DND-41 (cell line): ENCODE results near the gene ARHGAP8.

ENCODE experiments used
- ATAC-seq: fragments of 200-7000 bp; cut with Tn5 transposase; 3 replicates; pipeline ENCODE4 v1.9.1; 2021; ENCODE audit warnings: low read depth; ENCODE audit not compliant: insufficient read depth
- DNase-seq: peaks from one replicate; pipeline ENCODE4 v3.0.0-alpha.2; 2020
- H2AFZ ChIP-seq: 2 replicates; pipeline ENCODE4 v1.6.0; 2012; ENCODE audit warnings: low read depth, low read length
- H3K27ac ChIP-seq: 2 replicates; pipeline ENCODE4 v1.5.1; 2012; ENCODE audit warnings: low read length, inconsistent platforms
- H3K27me3 ChIP-seq: fragments of 200-600 bp; sonication (generic); 2 replicates; pipeline ENCODE4 v1.6.0; 2012; ENCODE audit warnings: low read length, mild to moderate bottlenecking, inconsistent platforms; ENCODE audit not compliant: insufficient read depth, poor library complexity
- H3K36me3 ChIP-seq: 2 replicates; pipeline ENCODE4 v1.5.1; 2012; ENCODE audit warnings: low read length, inconsistent platforms; ENCODE audit not compliant: insufficient read depth
- H3K4me1 ChIP-seq: 2 replicates; pipeline ENCODE4 v1.5.1; 2012; ENCODE audit warnings: mild to moderate bottlenecking, low read length; ENCODE audit not compliant: insufficient read depth
- H3K4me2 ChIP-seq: 2 replicates; pipeline ENCODE4 v1.6.0; 2012; ENCODE audit warnings: mild to moderate bottlenecking, moderate library complexity, low read length, inconsistent platforms; ENCODE audit not compliant: insufficient read depth
- H3K4me3 ChIP-seq, 2 experiments: fragments of 200-600 bp in 1 of 2; shearing (Covaris generic) in 1 of 2; 2 replicates each; pipeline ENCODE4 v1.5.1; 2012 to 2016; ENCODE audit warnings: inconsistent platforms in 2 of 2, low read length in 2 of 2, mild to moderate bottlenecking in 2 of 2, low read depth in 1 of 2, moderate library complexity in 1 of 2
- H3K79me2 ChIP-seq: 2 replicates; pipeline ENCODE4 v1.6.0; 2012; ENCODE audit warnings: low read length, inconsistent platforms; ENCODE audit not compliant: insufficient read depth
- H3K9ac ChIP-seq: 2 replicates; pipeline ENCODE4 v1.6.0; 2012; ENCODE audit warnings: low read depth, mild to moderate bottlenecking, inconsistent platforms, low read length, moderate library complexity
- H3K9me3 ChIP-seq: 2 replicates; pipeline ENCODE4 v1.5.1; 2012; ENCODE audit warnings: low read length, moderate library complexity, mild to moderate bottlenecking, inconsistent platforms; ENCODE audit not compliant: insufficient read depth, severe bottlenecking
- H4K20me1 ChIP-seq: 2 replicates; pipeline ENCODE4 v1.6.0; 2012; ENCODE audit warnings: low read length; ENCODE audit not compliant: insufficient read depth
- CTCF ChIP-seq: IDR thresholded peaks from 2 replicates; pipeline ENCODE4 v1.5.1; 2012; ENCODE audit warnings: borderline replicate concordance, low read length, moderate library complexity, mild to moderate bottlenecking; ENCODE audit not compliant: poor library complexity, severe bottlenecking; ENCODE audit errors: extremely low read depth
- EZH2 ChIP-seq: IDR thresholded peaks from 3 replicates; pipeline ENCODE4 v1.6.1; 2012; ENCODE audit warnings: borderline replicate concordance, low read depth, mild to moderate bottlenecking, moderate library complexity, low read length, inconsistent platforms; ENCODE audit not compliant: severe bottlenecking

The ARHGAP8 gene

DNA sequence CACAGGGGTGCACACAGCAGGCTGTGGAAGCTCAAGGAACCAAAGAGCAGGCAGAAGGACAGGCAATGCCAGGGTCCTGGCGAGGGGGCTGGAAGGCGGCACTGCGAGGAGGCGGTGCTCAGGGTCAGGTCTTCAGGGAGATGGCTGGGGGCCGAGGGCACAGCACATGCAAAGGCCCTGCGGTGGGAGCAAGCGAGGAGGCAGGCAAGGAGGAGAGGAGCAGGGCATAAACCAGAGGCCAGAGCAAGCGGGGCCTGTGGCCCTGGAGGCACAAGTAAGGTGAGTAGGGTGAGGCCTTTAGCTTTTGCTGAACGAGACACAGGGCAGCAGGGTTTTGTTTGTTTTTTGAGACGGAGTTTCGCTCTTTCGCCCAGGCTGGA lies 126.9 kb downstream of the ARHGAP8 start:
- Histone ChIP-seq H3K36me3 (peaks cover 57% of the 10 kb centered on the region), H4K20me1 (peaks cover 9% of the 10 kb centered on the region), H3K27ac (no peak overlapping the region), H3K9ac (no peak overlapping the region), H3K27me3 (no peaks in the 10 kb centered on the region), H3K79me2 (no peaks in the 10 kb centered on the region), H3K4me1 (no peaks in the 10 kb centered on the region), H3K4me2 (no peak overlapping the region), H3K4me3 (no peak overlapping the region), H2AFZ (no peak overlapping the region), H3K9me3 (no peaks in the 10 kb centered on the region)
- ATAC-seq: no peak
- no peak for TF ChIP-seq CTCF
- no peak for TF ChIP-seq EZH2
- DNase-seq: no peak

GRCh38 chr22:44880610-44881290 lies 128.4 kb downstream of the ARHGAP8 start:
- Histone ChIP-seq H3K4me3 (no peak overlapping the region), H3K27me3 (no peaks in the 10 kb centered on the region), H3K9me3 (no peaks in the 10 kb centered on the region), H3K4me1 (no peaks in the 10 kb centered on the region), H4K20me1 (peaks cover 11% of the 10 kb centered on the region), H3K27ac (no peak overlapping the region), H3K4me2 (no peak overlapping the region), H3K36me3 (peaks cover 72% of the 10 kb centered on the region), H3K79me2 (0 out of 2 replicates have a peak, but pooled peaks cover 2% of the 10 kb centered on the region), H3K9ac (no peak overlapping the region), H2AFZ (no peak overlapping the region)
- no peak for DNase-seq
- no peak for ATAC-seq
- TF ChIP-seq EZH2 (no peak), CTCF (no peak)

DNA sequence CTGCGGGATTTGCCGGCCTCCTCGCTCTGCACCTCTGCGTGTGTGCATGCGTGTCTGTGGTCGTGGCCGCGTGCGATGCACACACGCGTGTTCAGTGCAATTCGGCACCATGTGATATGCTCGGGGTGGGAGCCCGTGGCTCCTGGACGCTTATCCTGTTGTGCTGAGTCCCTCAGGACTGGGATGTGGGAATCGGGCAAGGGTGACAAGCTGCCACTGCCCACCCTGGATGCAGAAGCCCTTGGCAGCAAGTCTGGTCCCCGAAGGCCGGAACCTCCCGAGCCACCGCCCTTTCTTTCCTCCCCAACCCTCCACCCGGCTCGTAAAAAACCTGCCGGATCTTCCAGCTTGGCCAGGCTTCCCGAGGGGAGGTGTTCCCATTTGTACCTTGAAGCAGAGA lies 129.2 kb downstream of the ARHGAP8 start:
- ATAC-seq: no peak
- H3K4me2 ChIP-seq: no peak overlapping the region
- no peaks in the 10 kb centered on the region for H3K27me3 ChIP-seq
- TF ChIP-seq EZH2: no peak
- no peak for TF ChIP-seq CTCF
- 0 out of 2 replicates have a peak, but pooled peaks cover 2% of the 10 kb centered on the region for H3K79me2 ChIP-seq
- no peak overlapping the region for H3K9ac ChIP-seq
- H3K4me3 ChIP-seq: no peak overlapping the region
- H3K9me3 ChIP-seq: no peaks in the 10 kb centered on the region
- peaks cover 76% of the 10 kb centered on the region for H3K36me3 ChIP-seq
- H3K4me1 ChIP-seq: no peaks in the 10 kb centered on the region
- H4K20me1 ChIP-seq: peaks cover 11% of the 10 kb centered on the region
- H3K27ac ChIP-seq: no peak overlapping the region
- no peak overlapping the region for H2AFZ ChIP-seq
- DNase-seq: no peak
